ENCODE data around the gene ZSWIM1.

ZSWIM1 gene

GRCh38 chr20:45883100-45883469 is 2.1 kb downstream of the ZSWIM1 start (continued):
- TF ChIP-seq GLIS3 (CRISPR knock-in tag; IDR thresholded peaks at IDR 0.05) (no peak), ZNF70 (CRISPR knock-in tag; IDR thresholded peaks at IDR 0.05) (no peak), ZNF8 (CRISPR knock-in tag; IDR thresholded peaks at IDR 0.05) (no peak), TSHZ2 (CRISPR knock-in tag; IDR thresholded peaks at IDR 0.05) (no peak), CSDC2 (CRISPR knock-in tag; IDR thresholded peaks at IDR 0.05) (no peak), ZNF565 (CRISPR knock-in tag; conservative IDR thresholded peaks at IDR 0.05; ENCODE audit: low read depth) (no peak), OSR1 (CRISPR knock-in tag; IDR thresholded peaks at IDR 0.05) (no peak)

GRCh38 chr20:45886590-45887345 is 5.7 kb downstream of the ZSWIM1 start:
- ATAC-seq = no peak
- no peak for TF ChIP-seq ZNF8 (CRISPR knock-in tag; IDR thresholded peaks at IDR 0.05)
- no peak for TF ChIP-seq PPARA (CRISPR knock-in tag; IDR thresholded peaks at IDR 0.05; ENCODE audit: borderline replicate concordance)

GRCh38 chr20:45887346-45887715 is 6.3 kb downstream of the ZSWIM1 start, which contains the start of gene SPATA25:
SPATA25 (minus strand) TSS chr20:45887622; CDS start chr20:45887590, 32 bp downstream.
- ATAC-seq = no peak
- TF ChIP-seq TOX (CRISPR knock-in tag; IDR thresholded peaks at IDR 0.05; ENCODE audit: borderline replicate concordance) (no peak), RARB (CRISPR knock-in tag; IDR thresholded peaks at IDR 0.05) (no peak), PATZ1 (CRISPR knock-in tag; IDR thresholded peaks at IDR 0.05; ENCODE audit: borderline replicate concordance) (no peak), CSDC2 (CRISPR knock-in tag; IDR thresholded peaks at IDR 0.05) (no peak), GLIS3 (CRISPR knock-in tag; IDR thresholded peaks at IDR 0.05) (no peak), POU6F1 (CRISPR knock-in tag; IDR thresholded peaks at IDR 0.05; ENCODE audit: borderline replicate concordance, low read depth) (no peak), ZFP30 (CRISPR knock-in tag; IDR thresholded peaks at IDR 0.05) (no peak), ZC3H10 (CRISPR knock-in tag; IDR thresholded peaks at IDR 0.05) (no peak), CSRNP3 (CRISPR knock-in tag; IDR thresholded peaks at IDR 0.05) (no peak), CREB5 (CRISPR knock-in tag; IDR thresholded peaks at IDR 0.05; ENCODE audit: low read depth) (no peak), ISL1 (CRISPR knock-in tag; IDR thresholded peaks at IDR 0.05) (no peak), TSHZ2 (CRISPR knock-in tag; IDR thresholded peaks at IDR 0.05) (no peak)
